ENCODE data around the gene GRK5.

The GRK5 gene

GRCh38 chr10:119413471-119414080, 206.2 kb downstream of the GRK5 start:
- Histone ChIP-seq H3K9me2 (replicated peaks; ENCODE audit: insufficient read depth, low read length) (no peaks in the 10 kb centered on the region), H3K4me2 (ENCODE audit: low read depth, low read length, poor library complexity, severe bottlenecking) (no peak overlapping the region), H3K27ac (ENCODE audit: low read depth, low read length) (no peak overlapping the region), H3K27me3 (ENCODE audit: low read length) (no peaks in the 10 kb centered on the region), H3K36me3 (ENCODE audit: low read length) (no peaks in the 10 kb centered on the region), H3K9ac (ENCODE audit: low read length) (no peak overlapping the region), H4K20me1 (ENCODE audit: low read depth, low read length) (no peaks in the 10 kb centered on the region), H2AFZ (ENCODE audit: low read depth, low read length, severe bottlenecking) (no peak overlapping the region), H3K4me3 (ENCODE audit: insufficient read depth, low read length, poor library complexity, severe bottlenecking) (no peak overlapping the region), H3K79me2 (ENCODE audit: insufficient read depth, low read length) (no peaks in the 10 kb centered on the region), H3K9me3 (ENCODE audit: insufficient read depth, low read length) (no peaks in the 10 kb centered on the region), H3F3A (ENCODE audit: insufficient read depth) (no peaks in the 10 kb centered on the region)
- TF ChIP-seq EZH2phosphoT487 (conservative IDR thresholded peaks at IDR 0.05; ENCODE audit: low read length) (no peak), CTCF (IDR thresholded peaks at IDR 0.05; ENCODE audit: insufficient read depth, low read length, poor library complexity, severe bottlenecking) (no peak)

GRCh38 chr10:119414081-119414611, 206.8 kb downstream of the GRK5 start:
- Histone ChIP-seq H3K79me2 (ENCODE audit: insufficient read depth, low read length) (no peaks in the 10 kb centered on the region), H3K4me3 (ENCODE audit: insufficient read depth, low read length, poor library complexity, severe bottlenecking) (no peak overlapping the region)

GRCh38 chr10:119415121-119415520, 207.8 kb downstream of the GRK5 start:
- Histone ChIP-seq H2AFZ (ENCODE audit: low read depth, low read length, severe bottlenecking) (no peak overlapping the region), H3K4me2 (ENCODE audit: low read depth, low read length, poor library complexity, severe bottlenecking) (no peak overlapping the region), H3K36me3 (ENCODE audit: low read length) (no peaks in the 10 kb centered on the region), H3K79me2 (ENCODE audit: insufficient read depth, low read length) (no peaks in the 10 kb centered on the region), H3K27me3 (ENCODE audit: low read length) (no peaks in the 10 kb centered on the region), H3F3A (ENCODE audit: insufficient read depth) (no peaks in the 10 kb centered on the region), H4K20me1 (ENCODE audit: low read depth, low read length) (no peaks in the 10 kb centered on the region), H3K4me3 (ENCODE audit: insufficient read depth, low read length, poor library complexity, severe bottlenecking) (no peak overlapping the region), H3K9me3 (ENCODE audit: insufficient read depth, low read length) (no peaks in the 10 kb centered on the region), H3K27ac (ENCODE audit: low read depth, low read length) (no peak overlapping the region), H3K9me2 (replicated peaks; ENCODE audit: insufficient read depth, low read length) (no peaks in the 10 kb centered on the region), H3K9ac (ENCODE audit: low read length) (no peak overlapping the region)
- TF ChIP-seq EZH2phosphoT487 (conservative IDR thresholded peaks at IDR 0.05; ENCODE audit: low read length) (no peak), CTCF (IDR thresholded peaks at IDR 0.05; ENCODE audit: insufficient read depth, low read length, poor library complexity, severe bottlenecking) (no peak)

More at GRCh38 chr10:119414081-119414611, 206.8 kb downstream of the GRK5 start:
- Histone ChIP-seq H3K4me2 (ENCODE audit: low read depth, low read length, poor library complexity, severe bottlenecking) (no peak overlapping the region), H2AFZ (ENCODE audit: low read depth, low read length, severe bottlenecking) (no peak overlapping the region), H4K20me1 (ENCODE audit: low read depth, low read length) (no peaks in the 10 kb centered on the region), H3K27ac (ENCODE audit: low read depth, low read length) (no peak overlapping the region), H3K9me2 (replicated peaks; ENCODE audit: insufficient read depth, low read length) (no peaks in the 10 kb centered on the region), H3F3A (ENCODE audit: insufficient read depth) (no peaks in the 10 kb centered on the region), H3K36me3 (ENCODE audit: low read length) (no peaks in the 10 kb centered on the region), H3K9ac (ENCODE audit: low read length) (no peak overlapping the region), H3K27me3 (ENCODE audit: low read length) (no peaks in the 10 kb centered on the region), H3K9me3 (ENCODE audit: insufficient read depth, low read length) (no peaks in the 10 kb centered on the region)
- TF ChIP-seq CTCF (IDR thresholded peaks at IDR 0.05; ENCODE audit: insufficient read depth, low read length, poor library complexity, severe bottlenecking) = no peak
- no peak for TF ChIP-seq EZH2phosphoT487 (conservative IDR thresholded peaks at IDR 0.05; ENCODE audit: low read length)
